ENCODE data around the gene CHRD. TPM values are rescaled to one million over a fixed set of nuclear protein-coding genes. Genes with fewer than 3 reads are reported as not detected.

Gene CHRD
- total and polyA plus RNA-seq, 9 of the 15 experiments (the other 6 are each of a cell fraction or from before 2014, with no cell fraction given), result 0.11 to 1.3 (median 0.59) TPM; not detected in 3

GRCh38 chr3:184361532-184361931 is 18.3 kb upstream of the CHRD start, which contains the start of the genes CLCN2 and POLR2H (continued):
- TF ChIP-seq ZNF407 (IDR thresholded peaks at IDR 0.05; ENCODE audit: low read depth) (no peak), NBN (IDR thresholded peaks at IDR 0.05; ENCODE audit: low read depth) (no peak), PCBP1 (IDR thresholded peaks at IDR 0.05; ENCODE audit: low read depth, low read length, poor library complexity, severe bottlenecking) (no peak), NEUROD1 (IDR thresholded peaks at IDR 0.05; ENCODE audit: borderline replicate concordance, low read depth, low read length, partially characterized antibody) (no peak), SP2 (IDR thresholded peaks at IDR 0.05; ENCODE audit: extremely low read depth, low read depth, low read length, poor library complexity, severe bottlenecking) (no peak), ZZZ3 (IDR thresholded peaks at IDR 0.05) (no peak), RBFOX2 (IDR thresholded peaks at IDR 0.05; ENCODE audit: low read depth, low read length) (peak; percentile 72), FUS (optimal IDR thresholded peaks at IDR 0.05; ENCODE audit: low read depth, low read length) (no peak), HMGN3 (IDR thresholded peaks at IDR 0.05; ENCODE audit: borderline replicate concordance, extremely low read depth, insufficient read length, low read depth, low read length) (peak; percentile 69), STAG1 (CRISPR knock-in tag; IDR thresholded peaks at IDR 0.05; ENCODE audit: borderline replicate concordance) (no peak), ELF2 (CRISPR knock-in tag; IDR thresholded peaks at IDR 0.05) (no peak), SRSF9 (IDR thresholded peaks at IDR 0.05; ENCODE audit: borderline replicate concordance, low read depth, low read length) (no peak), CLOCK (CRISPR knock-in tag; IDR thresholded peaks at IDR 0.05; ENCODE audit: borderline replicate concordance) (no peak), COPS2 (conservative IDR thresholded peaks at IDR 0.05) (no peak), ZNF398 (CRISPR knock-in tag; IDR thresholded peaks at IDR 0.05) (no peak), PRPF4 (IDR thresholded peaks at IDR 0.05; ENCODE audit: insufficient read depth, low read depth, low read length, poor library complexity, severe bottlenecking) (no peak)

Data from K562 (cell line).